H1 (cell line): Measurements from ENCODE around the gene FRMPD1. TPM values are rescaled to one million over a fixed set of nuclear protein-coding genes. Genes with fewer than 3 reads are reported as not detected.

ENCODE experiments used
- CTCF ChIA-PET: fragments of 300-600 bp; sonication (Branson Sonifier 250); formaldehyde crosslinking; loops from one replicate; lab custom pipeline; 2021; ENCODE audit not compliant: partially characterized antibody; lab: Charles Lee
- POLR2A ChIA-PET: fragments of 300-600 bp; sonication (Branson Sonifier 250); formaldehyde crosslinking; loops from one replicate; lab custom pipeline; 2021; ENCODE audit warnings: inconsistent platforms; ENCODE audit not compliant: partially characterized antibody; lab: Charles Lee
- DNase-seq, 2 experiments: peaks; one replicate each; pipeline versions ENCODE4 v3.0.0 to v3.0.0-alpha.2; 2010 to 2022; ENCODE audit warnings: low spot score in 2 of 2, low read depth in 1 of 2, mixed read lengths in 1 of 2
- FAIRE-seq: peaks from 2 replicates; lab custom pipeline; 2011; peaks lifted over from hg19 to GRCh38; lab: Jason Lieb, UNC
- H2AFZ ChIP-seq: 2 replicates; pipeline ENCODE4 v1.8.1; 2012; ENCODE audit warnings: low read length, inconsistent platforms
- H2AK5ac ChIP-seq: 2 replicates; pipeline ENCODE4 v1.6.1; 2013; ENCODE audit warnings: low read depth, low read length
- H2BK120ac ChIP-seq: replicated peaks from 2 replicates; pipeline ENCODE3; 2013; ENCODE audit warnings: low read depth, low read length, inconsistent platforms
- H2BK12ac ChIP-seq: 2 replicates; pipeline ENCODE4 v1.6.1; 2013; ENCODE audit warnings: low read depth, low read length
- H2BK15ac ChIP-seq: 2 replicates; pipeline ENCODE4 v1.6.1; 2013; ENCODE audit warnings: low read length
- H2BK20ac ChIP-seq: 2 replicates; pipeline ENCODE4 v1.6.1; 2013; ENCODE audit warnings: low read length
- H2BK5ac ChIP-seq: 2 replicates; pipeline ENCODE4 v1.6.1; 2013; ENCODE audit warnings: low read depth, low read length
- H3K14ac ChIP-seq: 2 replicates; pipeline ENCODE4 v1.6.1; 2013; ENCODE audit warnings: inconsistent platforms; ENCODE audit not compliant: insufficient read length
- H3K18ac ChIP-seq: 2 replicates; pipeline ENCODE4 v1.6.1; 2013; ENCODE audit warnings: low read length; ENCODE audit errors: extremely low read depth
- H3K23ac ChIP-seq: 2 replicates; pipeline ENCODE4 v1.6.1; 2013; ENCODE audit warnings: inconsistent platforms; ENCODE audit not compliant: insufficient read length
- H3K23me2 ChIP-seq: 2 replicates; pipeline ENCODE4 v1.6.1; 2013; ENCODE audit warnings: low read depth, low read length
- H3K27ac ChIP-seq: 2 replicates; pipeline ENCODE4 v1.6.1; 2011; ENCODE audit warnings: low read depth, low read length, inconsistent platforms
- H3K27me3 ChIP-seq, 4 experiments: replicated peaks in 1 of 4; 1 replicate in 1 of 4; 2 replicates in 3 of 4; pipeline versions ENCODE4 v1.6.1 to v1.8.1; 2011 to 2013; ENCODE audit warnings: low read length in 3 of 4, mild to moderate bottlenecking in 3 of 4, inconsistent platforms in 2 of 4, mixed read lengths in 2 of 4, moderate library complexity in 1 of 4; ENCODE audit not compliant: control insufficient read depth in 3 of 4, insufficient read depth in 3 of 4; ENCODE audit errors: extremely low read depth in 1 of 4
- H3K36me3 ChIP-seq, 4 experiments: 2 replicates each; pipeline versions ENCODE4 v1.6.1 to v1.8.1; 2011 to 2013; ENCODE audit warnings: mild to moderate bottlenecking in 4 of 4, low read length in 3 of 4, moderate library complexity in 2 of 4, control low read depth in 1 of 4, inconsistent platforms in 1 of 4; ENCODE audit not compliant: insufficient read depth in 4 of 4, control insufficient read depth in 2 of 4
- H3K4ac ChIP-seq: replicated peaks from 2 replicates; pipeline ENCODE3; 2013; ENCODE audit warnings: low read length, low read depth, mixed read lengths, inconsistent platforms; ENCODE audit not compliant: insufficient read length
- H3K4me1 ChIP-seq, 4 experiments: replicated peaks in 1 of 4; 1 replicate in 1 of 4; 2 replicates in 3 of 4; pipeline versions ENCODE4 v1.6.1 to v1.8.1; 2011 to 2013; ENCODE audit warnings: low read length in 3 of 4, inconsistent platforms in 2 of 4, mixed read lengths in 1 of 4; ENCODE audit not compliant: insufficient read depth in 4 of 4, control insufficient read depth in 3 of 4
- H3K4me2 ChIP-seq, 2 experiments: 2 replicates each; pipeline versions ENCODE4 v1.6.1 to v1.8.1; 2011 to 2013; ENCODE audit warnings: low read depth in 2 of 2, low read length in 2 of 2, control low read depth in 1 of 2, inconsistent platforms in 1 of 2, mild to moderate bottlenecking in 1 of 2; ENCODE audit not compliant: insufficient read depth in 1 of 2
- H3K4me3 ChIP-seq, 4 experiments: fragments of 200-600, 300-600 bp in 1 of 4; sonication (generic), shearing (Covaris generic), sonication (Bioruptor Twin) in 1 of 4; 2 replicates each; pipeline versions ENCODE4 v1.5.1 to v1.8.1; 2011 to 2016; ENCODE audit warnings: low read length in 4 of 4, low read depth in 3 of 4, control low read depth in 2 of 4, inconsistent platforms in 2 of 4, mild to moderate bottlenecking in 2 of 4, mixed read lengths in 1 of 4, moderate library complexity in 1 of 4; ENCODE audit not compliant: insufficient read depth in 2 of 4; ENCODE audit errors: extremely low read depth in 1 of 4
- H3K56ac ChIP-seq: replicated peaks from 2 replicates; pipeline ENCODE3; 2013; ENCODE audit warnings: low read depth, mild to moderate bottlenecking, mixed read lengths, low read length, inconsistent platforms; ENCODE audit not compliant: insufficient read length
- H3K79me1 ChIP-seq: 2 replicates; pipeline ENCODE4 v1.6.1; 2013; ENCODE audit warnings: low read depth, low read length, control low read depth
- H3K79me2 ChIP-seq, 2 experiments: 2 replicates each; pipeline versions ENCODE4 v1.6.1 to v1.8.1; 2012 to 2013; ENCODE audit warnings: low read length in 2 of 2, mild to moderate bottlenecking in 2 of 2, inconsistent platforms in 1 of 2; ENCODE audit not compliant: insufficient read depth in 2 of 2, control insufficient read depth in 1 of 2
- H3K9ac ChIP-seq, 4 experiments: replicated peaks in 1 of 4; 1 replicate in 1 of 4; 2 replicates in 3 of 4; pipeline versions ENCODE4 v1.6.1 to v1.8.1; 2011 to 2013; ENCODE audit warnings: low read depth in 3 of 4, low read length in 3 of 4, control low read depth in 2 of 4, mild to moderate bottlenecking in 2 of 4, moderate library complexity in 2 of 4, inconsistent platforms in 1 of 4; ENCODE audit errors: extremely low read depth in 1 of 4
- H3K9me3 ChIP-seq, 2 experiments: 2 replicates each; pipeline versions ENCODE4 v1.6.1 to v1.8.1; 2012 to 2013; ENCODE audit warnings: mild to moderate bottlenecking in 2 of 2, moderate library complexity in 2 of 2, control low read depth in 1 of 2, inconsistent platforms in 1 of 2, low read depth in 1 of 2, low read length in 1 of 2, mixed read lengths in 1 of 2; ENCODE audit not compliant: insufficient read depth in 2 of 2
- H4K20me1 ChIP-seq, 2 experiments: replicated peaks in 1 of 2; 2 replicates each; pipeline versions ENCODE3 to v1.8.1; 2011 to 2013; ENCODE audit warnings: inconsistent platforms in 2 of 2, low read length in 2 of 2, mild to moderate bottlenecking in 1 of 2; ENCODE audit not compliant: insufficient read depth in 2 of 2, control insufficient read depth in 1 of 2
- H4K5ac ChIP-seq: 2 replicates; pipeline ENCODE4 v1.6.1; 2013; ENCODE audit warnings: low read length, low read depth, mixed read lengths, inconsistent platforms; ENCODE audit not compliant: insufficient read length
- H4K8ac ChIP-seq: 2 replicates; pipeline ENCODE4 v1.8.0; 2013; ENCODE audit warnings: mild to moderate bottlenecking, moderate library complexity, low read length, inconsistent platforms; ENCODE audit not compliant: insufficient read depth; ENCODE audit errors: extremely low read depth
- H4K91ac ChIP-seq: replicated peaks from 2 replicates; pipeline ENCODE3; 2013; ENCODE audit warnings: low read length, mixed read lengths, inconsistent platforms; ENCODE audit not compliant: insufficient read length
- CTCF ChIP-seq, 3 experiments: IDR thresholded peaks; 1 replicate in 2 of 3; 2 replicates in 1 of 3; pipeline versions ENCODE4 v1.5.1 to v1.6.1; 2011; ENCODE audit warnings: low read length in 3 of 3, mild to moderate bottlenecking in 3 of 3, inconsistent platforms in 2 of 3, low read depth in 1 of 3, moderate library complexity in 1 of 3; ENCODE audit not compliant: insufficient read depth in 1 of 3; ENCODE audit errors: control extremely low read depth in 1 of 3
- JUND ChIP-seq: IDR thresholded peaks from 2 replicates; pipeline ENCODE4 v1.6.1; 2011; ENCODE audit warnings: mild to moderate bottlenecking, improper control_type of control experiment, low read length
- PHF8 ChIP-seq: fragments of 200-600 bp; sonication (generic); conservative IDR thresholded peaks from 2 replicates; pipeline ENCODE4 v1.7.1; 2012; ENCODE audit warnings: low read depth, mild to moderate bottlenecking, inconsistent platforms, low read length, moderate library complexity
- SIN3A ChIP-seq, 2 experiments: IDR thresholded peaks in 1 of 2; conservative IDR thresholded peaks in 1 of 2; 2 replicates each; pipeline ENCODE4 v1.6.1; 2011 to 2012; ENCODE audit warnings: low read length in 2 of 2, improper control_type of control experiment in 1 of 2, low read depth in 1 of 2, mild to moderate bottlenecking in 1 of 2
- SIX5 ChIP-seq: IDR thresholded peaks from 2 replicates; pipeline ENCODE4 v1.6.1; 2011; ENCODE audit warnings: mild to moderate bottlenecking, low read depth, low read length
- SP2 ChIP-seq: IDR thresholded peaks from 2 replicates; pipeline ENCODE4 v1.6.1; 2012; ENCODE audit warnings: mild to moderate bottlenecking, low read length, inconsistent platforms
- SP4 ChIP-seq: IDR thresholded peaks from 2 replicates; pipeline ENCODE4 v1.6.1; 2012; ENCODE audit warnings: low read length, inconsistent platforms
- YY1 ChIP-seq: IDR thresholded peaks from 2 replicates; pipeline ENCODE4 v1.6.1; 2011; ENCODE audit warnings: low read depth, mild to moderate bottlenecking, low read length
- WGBS, 2 experiments: shearing (Covaris generic) in 1 of 2; methylation state at CpG; one replicate each; pipeline versions ENCODE4 v1.1.6 to v1.1.7; 2013 to 2015; ENCODE audit warnings: low lambda C conversion rate in 2 of 2, mixed read lengths in 2 of 2, inconsistent platforms in 1 of 2, low coverage in 1 of 2, missing lambda C conversion rate in 1 of 2; ENCODE audit not compliant: insufficient replicate concordance in 2 of 2, insufficient coverage in 1 of 2, insufficient read length in 1 of 2; ENCODE audit errors: extremely low coverage in 1 of 2, missing lambda C conversion rate in 1 of 2; 5-methylcytosine and 5-hydroxymethylcytosine counted together
- polyA plus RNA-seq, 7 experiments: library from polyadenylated mRNA; depleted of rRNA in 3 of 7; stranded (reverse) in 5 of 7; unstranded in 2 of 7; fragments of >200 nt in 5 of 7; fragments of 200-250 nt in 2 of 7; gene quantifications; 1 replicate in 5 of 7; 2 replicates in 1 of 7; 4 replicates in 1 of 7; pipeline versions ENCODE4 v1.2.1 to v1.2.3, GENCODE V29; 2011 to 2013; ENCODE audit warnings: missing spikeins in 2 of 7, mixed read lengths in 2 of 7
- total RNA-seq: library from RNA; stranded (reverse); fragmentation: NEBNext Ultra II Directional; extraction: Animal tissue kit (Norgen Biotek cat#: 25700); gene quantifications from 2 replicates; pipeline ENCODE4 v1.2.1, GENCODE V29; 2021

Gene FRMPD1
- total and polyA plus RNA-seq, 2 of the 8 experiments (the other 6 are each of a cell fraction or from before 2014, with no cell fraction given), result 0.27 to 0.32 TPM

- Histone ChIP-seq H3K27ac (no peak overlapping the region), H3K79me2 (no peaks in the 10 kb centered on the region), H4K8ac (no peak overlapping the region), H4K5ac (no peak overlapping the region), H3K27me3 (no peaks in the 10 kb centered on the region), H2BK12ac (no peak overlapping the region), H3K9me3 (no peaks in the 10 kb centered on the region), H3K4me1 (no peaks in the 10 kb centered on the region), H3K4me3 (no peak overlapping the region), H3K4ac (no peak overlapping the region), H3K18ac (no peak overlapping the region), H2BK15ac (no peak overlapping the region), H3K14ac (no peak overlapping the region), H3K23me2 (no peaks in the 10 kb centered on the region), H3K23ac (no peak overlapping the region)
- ChIA-PET POLR2A (no interaction called here), CTCF (no interaction called here)
- 93% methylated on average over 16 of the region's 16 CpGs; no CpG with 5 or more reads in 1 of the 2 experiments for WGBS, 2 experiments
- TF ChIP-seq CTCF (IDR thresholded peaks at IDR 0.05; ENCODE audit: control extremely low read depth in 1 of 3, insufficient read depth in 1 of 3, low read depth in 1 of 3, low read length in 3 of 3) (no peak), PHF8 (no peak), SP4 (no peak), SIX5 (no peak), SP2 (no peak), YY1 (no peak), SIN3A (conservative IDR thresholded peaks at IDR 0.05 in 1 of 2, IDR thresholded peaks at IDR 0.05 in 1 of 2; ENCODE audit: low read depth in 1 of 2, low read length in 2 of 2) (no peak), JUND (no peak)
- TF ChIP-seq, all 59 proteins: peak for 0
- no peak overlapping the region for H2BK20ac ChIP-seq
- H3K9ac ChIP-seq, result no peak overlapping the region
- H4K91ac ChIP-seq, result no peak overlapping the region
- H3K36me3 ChIP-seq, result no peaks in the 10 kb centered on the region
- H3K79me1 ChIP-seq, result no peaks in the 10 kb centered on the region
- H3K4me2 ChIP-seq, result no peak overlapping the region
- FAIRE-seq (no peak), DNase-seq (no peak)
- H4K20me1 ChIP-seq, result no peaks in the 10 kb centered on the region
- H2AFZ ChIP-seq, result no peak overlapping the region
- H2BK5ac ChIP-seq, result no peak overlapping the region
- no peak overlapping the region for H3K56ac ChIP-seq
- no peak overlapping the region for H2AK5ac ChIP-seq
- H2BK120ac ChIP-seq, result no peak overlapping the region
Observed at GRCh38 chr9:37635808-37636207, 14.9 kb upstream of the FRMPD1 start.
